Measurements from ENCODE around the gene EFNA5. TPM values are rescaled to one million over a fixed set of nuclear protein-coding genes. Genes with fewer than 3 reads are reported as not detected.

The EFNA5 gene
- total RNA-seq, 4 donors from 2014 or later = 1.2 to 22.7 (median 9.4) TPM

GRCh38 chr5:107449369-107449768 lies 221.4 kb downstream of the EFNA5 start:
- TF ChIP-seq POLR2A (IDR thresholded peaks at IDR 0.05) (no peak), CTCF (IDR thresholded peaks at IDR 0.05) (no peak)
- intact Hi-C loops (cut with DNase I; ENCODE audit: low total_unique reads) = no loop called here

GRCh38 chr5:107447587-107447986 lies 223.2 kb downstream of the EFNA5 start:
- TF ChIP-seq CTCF (IDR thresholded peaks at IDR 0.05) (no peak), POLR2A (IDR thresholded peaks at IDR 0.05) (no peak)
- DNase-seq = no peak
- Histone ChIP-seq H3K9me3 (no peaks in the 10 kb centered on the region), H3K27ac (no peak overlapping the region), H3K36me3 (no peaks in the 10 kb centered on the region), H3K4me3 (no peak overlapping the region), H3K27me3 (no peaks in the 10 kb centered on the region), H3K4me1 (no peaks in the 10 kb centered on the region)
- intact Hi-C loops (cut with DNase I; ENCODE audit: low total_unique reads) = no loop called here

More at GRCh38 chr5:107449369-107449768, 221.4 kb downstream of the EFNA5 start:
- Histone ChIP-seq H3K36me3 (no peaks in the 10 kb centered on the region), H3K9me3 (no peaks in the 10 kb centered on the region), H3K27ac (no peak overlapping the region), H3K27me3 (no peaks in the 10 kb centered on the region), H3K4me3 (no peak overlapping the region), H3K4me1 (no peaks in the 10 kb centered on the region)
- DNase-seq = no peak

- H3K9me3 ChIP-seq = no peaks in the 10 kb centered on the region
- no peak for DNase-seq
- TF ChIP-seq POLR2A (IDR thresholded peaks at IDR 0.05) (no peak), CTCF (IDR thresholded peaks at IDR 0.05) (no peak)
- no peak overlapping the region for H3K27ac ChIP-seq
- no peaks in the 10 kb centered on the region for H3K4me1 ChIP-seq
- intact Hi-C loops (cut with DNase I; ENCODE audit: low total_unique reads) = no loop called here
- no peaks in the 10 kb centered on the region for H3K27me3 ChIP-seq
- no peaks in the 10 kb centered on the region for H3K36me3 ChIP-seq
- no peak overlapping the region for H3K4me3 ChIP-seq
Measured at GRCh38 chr5:107446972-107447371, 223.8 kb downstream of the EFNA5 start.

- TF ChIP-seq POLR2A (IDR thresholded peaks at IDR 0.05) (no peak), CTCF (IDR thresholded peaks at IDR 0.05) (no peak)
- intact Hi-C loops (cut with DNase I; ENCODE audit: low total_unique reads) = no loop called here
- Histone ChIP-seq H3K36me3 (no peaks in the 10 kb centered on the region), H3K27me3 (no peaks in the 10 kb centered on the region), H3K9me3 (no peaks in the 10 kb centered on the region), H3K4me1 (no peaks in the 10 kb centered on the region), H3K4me3 (no peak overlapping the region), H3K27ac (no peak overlapping the region)
- no peak for DNase-seq
Measured at GRCh38 chr5:107444300-107444699, 226.4 kb downstream of the EFNA5 start.

- no peak for TF ChIP-seq CTCF (IDR thresholded peaks at IDR 0.05)
- no peak for TF ChIP-seq POLR2A (IDR thresholded peaks at IDR 0.05)
- H3K27ac ChIP-seq = no peak overlapping the region
- H3K4me3 ChIP-seq = no peak overlapping the region
- no peak for DNase-seq
- H3K27me3 ChIP-seq = no peaks in the 10 kb centered on the region
- H3K9me3 ChIP-seq = no peaks in the 10 kb centered on the region
- H3K36me3 ChIP-seq = no peaks in the 10 kb centered on the region
- no peaks in the 10 kb centered on the region for H3K4me1 ChIP-seq
- intact Hi-C loops (cut with DNase I; ENCODE audit: low total_unique reads) = no loop called here
Measured at GRCh38 chr5:107443897-107444296, 226.8 kb downstream of the EFNA5 start.

All from uterus (tissue), 4 donors.